KOPT-K1 (cell line): ENCODE measurements around the gene BCL2L1.

Source experiments
- H3K27ac ChIP-seq: fragments of 200-600 bp; sonication (generic); 2 replicates; pipeline ENCODE4 v1.5.1; 2016; ENCODE audit warnings: antibody characterized with exemption, mild to moderate bottlenecking, low read depth, low read length; ENCODE audit not compliant: poor library complexity, severe bottlenecking
- H3K36me3 ChIP-seq: fragments of 200-600 bp; sonication (generic); 2 replicates; pipeline ENCODE4 v1.5.1; 2017; ENCODE audit warnings: antibody characterized with exemption, mild to moderate bottlenecking, low read length, moderate library complexity; ENCODE audit not compliant: insufficient read depth
- H3K9me3 ChIP-seq: fragments of 200-600 bp; sonication (generic); 2 replicates; pipeline ENCODE4 v1.5.1; 2017; ENCODE audit warnings: antibody characterized with exemption, low read length, mild to moderate bottlenecking; ENCODE audit not compliant: insufficient read depth, poor library complexity, severe bottlenecking

BCL2L1 gene

DNA sequence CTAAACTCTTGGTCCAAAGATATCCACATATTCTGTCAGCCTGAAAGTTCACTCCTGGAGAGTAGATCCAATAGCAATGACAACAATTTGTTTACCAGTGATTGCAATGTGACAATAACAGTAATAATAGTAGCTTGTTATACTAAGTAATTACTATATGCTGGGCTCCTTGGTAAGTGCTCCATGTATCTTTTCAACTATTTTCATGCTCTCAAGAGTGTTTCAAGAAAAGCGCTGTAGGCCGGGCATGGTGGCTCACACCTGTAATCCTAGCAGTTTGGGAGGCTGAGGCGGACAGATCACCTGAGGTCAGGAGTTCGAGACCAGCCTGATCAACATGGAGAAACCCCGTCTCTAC lies 15.4 kb downstream of the BCL2L1 start:
- Histone ChIP-seq H3K9me3 (no peaks in the 10 kb centered on the region), H3K27ac (no peak overlapping the region), H3K36me3 (peaks cover 98% of the 10 kb centered on the region)

GRCh38 chr20:31706607-31707257 lies 15.9 kb downstream of the BCL2L1 start:
- H3K27ac ChIP-seq: peak overlapping the region; percentile 20
- peaks cover 98% of the 10 kb centered on the region for H3K36me3 ChIP-seq
- H3K9me3 ChIP-seq: no peaks in the 10 kb centered on the region

DNA sequence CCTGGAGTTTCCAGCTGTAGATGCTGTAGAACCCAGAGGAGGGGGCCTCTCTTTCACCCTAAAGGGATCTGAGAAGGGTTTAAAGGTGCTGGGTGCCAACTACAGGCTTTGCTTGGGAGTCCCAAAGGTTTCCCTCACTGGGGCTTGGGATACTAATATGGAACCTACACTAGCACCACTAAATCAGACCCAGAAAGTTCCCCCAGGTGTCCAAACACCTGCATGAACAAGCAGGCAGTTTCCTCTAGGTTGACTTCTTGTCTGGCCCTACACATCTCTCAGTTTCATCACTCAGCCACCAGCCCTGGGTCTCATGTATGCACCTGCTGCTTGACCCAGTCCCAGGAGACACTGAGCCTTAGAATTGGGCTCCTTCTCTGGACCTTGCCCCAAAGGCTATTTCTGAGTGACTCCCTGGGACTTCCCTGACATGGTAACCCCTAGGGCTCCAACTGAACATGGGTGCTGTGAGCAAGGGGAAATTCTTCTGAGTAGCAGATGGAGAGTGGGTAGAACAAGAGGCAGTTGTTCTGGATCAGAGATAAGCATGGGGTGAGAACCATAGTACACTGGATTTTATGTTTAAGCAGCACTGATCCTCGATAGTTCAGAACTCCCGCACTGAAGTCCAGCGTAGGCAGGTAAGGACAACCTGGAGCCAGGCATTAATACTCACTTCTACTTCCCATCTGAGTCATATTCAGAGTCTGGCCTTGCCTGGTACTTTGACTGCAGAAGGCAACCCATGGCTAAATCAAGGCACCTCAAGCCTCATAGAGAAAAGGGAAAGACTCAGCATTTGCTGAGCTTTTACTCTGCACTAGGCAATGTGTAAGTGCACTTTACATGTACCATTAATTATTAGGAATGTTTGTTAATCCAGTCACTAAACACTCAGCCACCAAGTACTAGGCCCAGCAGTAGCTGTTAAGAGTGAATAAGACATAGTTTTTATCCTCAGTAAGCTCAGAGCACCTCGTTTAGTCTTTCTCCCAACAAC lies 16.8 kb downstream of the BCL2L1 start:
- Histone ChIP-seq H3K36me3 (peaks cover 98% of the 10 kb centered on the region), H3K9me3 (no peaks in the 10 kb centered on the region), H3K27ac (peak overlapping the region; percentile 20)

GRCh38 chr20:31705191-31705590 lies 17.5 kb downstream of the BCL2L1 start:
- Histone ChIP-seq H3K36me3 (peaks cover 98% of the 10 kb centered on the region), H3K27ac (no peak overlapping the region), H3K9me3 (no peaks in the 10 kb centered on the region)

DNA sequence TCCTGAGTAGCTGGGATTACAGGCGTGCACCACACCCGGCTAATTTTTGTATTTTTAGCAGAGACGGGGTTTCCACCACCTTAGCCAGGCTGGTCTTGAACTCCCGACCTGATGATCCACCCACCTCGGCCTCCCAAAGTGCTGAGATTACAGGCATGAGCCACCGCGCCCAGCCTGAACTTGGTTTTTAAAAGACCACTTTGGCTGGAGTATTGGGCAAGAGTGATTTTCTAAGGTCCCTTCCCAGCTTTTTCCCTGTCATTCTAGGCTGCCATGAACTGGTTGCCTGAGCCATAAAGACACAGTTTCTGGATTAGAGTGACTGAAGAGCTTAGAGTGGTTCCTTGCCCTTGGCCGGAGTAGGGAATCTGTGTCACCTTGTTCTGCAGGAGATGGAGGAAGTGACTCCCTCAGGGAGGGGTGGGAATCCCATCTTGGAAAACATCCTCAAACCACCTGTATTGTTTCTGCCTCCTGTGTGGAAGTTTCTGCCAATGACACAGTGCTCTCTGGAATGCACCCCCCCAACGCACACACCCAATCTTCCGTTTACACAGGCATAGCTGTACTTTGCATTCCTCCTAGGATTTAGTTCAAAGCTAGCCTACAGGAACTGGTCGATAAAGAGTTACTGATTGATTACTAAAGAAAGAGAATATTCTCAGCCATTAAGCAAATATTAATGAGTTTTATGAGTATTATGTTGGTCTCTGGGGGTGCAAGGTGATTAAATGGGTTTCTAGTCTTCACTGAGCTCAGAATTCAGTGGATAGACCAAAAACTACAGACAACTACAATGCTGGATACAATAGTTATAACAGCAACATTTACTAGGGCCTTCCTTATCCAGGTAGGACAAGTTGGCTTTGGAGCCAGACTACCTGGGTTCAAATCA lies 18.2 kb downstream of the BCL2L1 start:
- peaks cover 98% of the 10 kb centered on the region for H3K36me3 ChIP-seq
- H3K27ac ChIP-seq: no peak overlapping the region
- H3K9me3 ChIP-seq: no peaks in the 10 kb centered on the region

DNA sequence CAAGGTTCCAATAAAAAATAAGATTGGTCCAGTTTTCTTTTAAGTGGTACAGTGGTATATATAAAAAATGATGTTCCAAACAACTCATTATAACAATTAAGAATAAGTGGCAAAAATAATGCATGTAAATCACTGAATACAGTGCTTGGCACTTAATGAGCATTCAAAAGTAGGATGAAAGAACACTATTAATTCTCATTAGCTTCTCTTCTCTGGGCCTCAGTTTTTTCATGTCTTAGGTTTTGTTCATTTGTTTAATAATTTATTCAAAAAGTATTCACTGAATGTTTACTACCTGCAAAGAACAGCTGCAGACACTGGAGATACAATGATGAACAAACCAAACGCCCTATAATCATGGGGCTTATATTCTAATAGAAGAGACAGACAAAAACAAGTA lies 21.1 kb downstream of the BCL2L1 start:
- Histone ChIP-seq H3K36me3 (peaks cover 96% of the 10 kb centered on the region), H3K27ac (no peak overlapping the region), H3K9me3 (no peaks in the 10 kb centered on the region)

DNA sequence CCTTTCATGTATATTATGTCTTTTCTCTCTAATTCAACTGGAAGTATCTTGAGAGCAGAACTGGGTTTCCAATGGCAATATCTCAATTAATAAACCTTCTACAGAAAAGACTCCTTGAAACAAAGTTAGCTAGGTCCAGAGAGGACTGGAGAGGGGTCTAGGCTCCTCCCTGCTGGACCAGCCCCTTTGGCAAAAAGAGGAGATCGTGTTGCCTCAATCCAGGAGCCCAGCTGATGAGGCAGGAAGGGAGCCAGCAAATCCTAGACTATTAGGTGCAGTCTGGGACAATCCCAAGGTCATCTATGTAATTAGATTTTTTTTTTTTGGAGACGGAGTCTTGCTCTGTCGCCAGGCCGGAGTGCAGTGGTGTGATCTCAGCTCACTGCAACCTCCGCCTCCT lies 21.9 kb downstream of the BCL2L1 start:
- H3K36me3 ChIP-seq: peaks cover 96% of the 10 kb centered on the region
- no peak overlapping the region for H3K27ac ChIP-seq
- no peaks in the 10 kb centered on the region for H3K9me3 ChIP-seq

GRCh38 chr20:31699801-31700728 lies 22.6 kb downstream of the BCL2L1 start:
- peaks cover 96% of the 10 kb centered on the region for H3K36me3 ChIP-seq
- H3K27ac ChIP-seq: peak overlapping the region; percentile 31

DNA sequence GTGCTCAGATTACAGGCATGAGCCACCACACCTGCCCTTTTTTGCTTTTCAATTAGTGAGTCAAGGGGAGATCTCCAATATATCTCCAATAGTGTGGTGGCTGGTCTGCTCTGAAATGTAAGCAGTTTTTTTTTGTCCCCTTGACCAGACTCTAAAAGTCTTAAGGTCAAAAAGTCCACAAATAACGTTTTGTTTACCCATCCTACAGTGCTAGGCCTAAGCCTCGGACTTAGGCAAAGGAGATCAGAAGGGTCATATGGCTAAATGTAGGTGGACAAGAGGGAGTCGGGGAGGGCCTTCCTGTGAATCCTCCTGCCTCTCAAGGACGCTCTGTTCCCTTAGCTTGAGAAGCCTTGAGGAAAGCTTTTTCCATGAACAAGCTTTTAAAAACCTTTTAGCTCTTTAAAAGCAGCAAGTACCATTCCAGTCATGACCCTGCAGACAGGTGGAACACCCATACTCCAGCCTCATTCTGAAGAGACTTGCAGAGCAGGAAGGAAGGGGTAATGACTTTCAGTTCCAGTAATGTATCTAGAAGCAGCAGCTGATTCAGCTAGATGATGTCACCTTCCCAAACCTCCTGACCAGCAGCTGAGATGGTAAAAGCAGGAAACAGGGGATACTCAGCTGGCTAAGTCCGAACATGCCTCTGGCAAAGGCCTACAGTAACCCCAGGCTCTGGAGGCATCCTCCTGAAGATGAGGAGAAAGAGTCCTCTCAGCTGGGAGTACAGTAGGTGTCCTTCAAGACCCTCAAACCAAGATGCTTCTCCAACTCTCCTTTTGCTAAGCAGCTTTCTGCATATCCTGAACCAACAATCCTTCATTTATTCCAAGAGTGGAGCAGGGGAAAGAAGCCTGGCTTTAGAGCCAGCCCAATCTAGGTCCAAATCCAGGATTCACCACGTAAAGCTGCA lies 23.6 kb downstream of the BCL2L1 start:
- H3K9me3 ChIP-seq: no peaks in the 10 kb centered on the region
- H3K36me3 ChIP-seq: peaks cover 96% of the 10 kb centered on the region
- peak overlapping the region; percentile 31 for H3K27ac ChIP-seq

More at GRCh38 chr20:31699801-31700728, 22.6 kb downstream of the BCL2L1 start:
- no peaks in the 10 kb centered on the region for H3K9me3 ChIP-seq

DNA sequence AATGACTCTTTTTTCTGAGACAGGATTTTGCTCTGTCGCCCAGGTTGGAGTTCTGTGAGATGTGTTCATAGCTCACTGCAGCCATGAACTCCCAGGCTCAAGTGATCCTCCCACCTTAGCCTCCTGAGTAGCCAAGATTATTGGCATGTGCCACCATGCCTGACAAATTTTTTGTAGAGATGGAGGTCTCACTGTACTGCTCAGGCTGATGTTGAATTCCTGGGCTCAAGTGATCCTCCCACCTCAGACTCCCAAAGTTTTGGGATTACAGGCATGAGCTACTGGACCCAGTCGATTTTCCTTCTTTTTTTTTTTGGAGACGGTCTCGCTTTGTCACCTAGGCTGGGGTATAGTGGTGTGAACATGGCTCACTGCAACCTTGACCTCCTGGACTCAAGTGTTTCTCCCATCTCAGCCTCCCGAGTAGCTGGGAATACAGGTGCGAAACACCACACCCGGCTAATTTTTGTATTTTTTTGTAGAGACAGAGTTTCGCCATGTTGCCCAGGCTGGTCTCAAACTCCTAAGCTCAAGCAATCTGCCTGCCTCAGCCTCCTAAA lies 24.3 kb downstream of the BCL2L1 start:
- Histone ChIP-seq H3K9me3 (no peaks in the 10 kb centered on the region), H3K27ac (peak overlapping the region; percentile 31), H3K36me3 (peaks cover 96% of the 10 kb centered on the region)

DNA sequence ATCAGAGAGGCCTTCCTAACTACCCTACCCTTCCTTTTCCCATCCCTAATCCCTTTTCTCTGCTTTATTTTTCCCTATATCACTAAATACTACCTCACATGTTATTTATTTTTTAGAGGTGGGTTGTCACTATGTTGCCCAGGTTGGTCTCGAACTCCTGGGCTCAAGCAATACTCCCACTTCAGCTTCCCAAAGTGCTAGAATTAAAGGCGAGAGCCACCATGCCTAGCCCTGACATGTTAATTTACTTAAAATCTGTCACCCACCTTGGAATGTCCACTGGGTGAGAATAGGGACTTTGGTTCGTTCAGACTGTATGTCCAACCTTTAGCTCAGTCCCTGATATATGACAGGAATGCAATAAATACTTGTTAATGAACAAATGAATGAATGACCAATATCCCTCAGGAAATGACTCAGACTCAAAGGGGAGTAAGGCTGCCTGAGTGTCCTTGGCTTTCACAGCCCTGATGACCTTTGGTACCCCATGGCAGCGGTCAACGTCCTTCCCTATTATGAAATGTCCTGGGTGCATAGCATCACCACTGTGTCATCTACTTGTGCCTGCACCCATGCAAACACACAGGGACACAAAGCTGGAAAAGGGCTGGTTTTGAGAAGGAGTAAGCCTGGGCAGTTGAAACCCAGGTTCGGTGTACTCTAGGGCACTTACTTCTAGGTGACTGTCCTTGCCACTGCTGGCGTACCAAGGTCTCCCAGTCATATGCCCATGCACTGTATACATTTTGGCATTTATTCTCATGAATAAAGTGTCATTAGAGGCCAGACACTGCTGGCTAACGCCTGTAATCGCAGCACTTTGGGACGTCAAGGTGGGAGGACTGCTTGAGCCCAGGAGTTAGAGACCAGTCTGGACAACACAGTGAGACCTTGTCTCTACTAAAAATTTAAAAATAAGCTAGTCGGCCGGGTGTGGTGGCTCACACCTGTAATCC lies 26.5 kb downstream of the BCL2L1 start:
- Histone ChIP-seq H3K9me3 (no peaks in the 10 kb centered on the region), H3K36me3 (peaks cover 92% of the 10 kb centered on the region), H3K27ac (peak overlapping the region; percentile 49)
